Endodermal cell (in vitro differentiated cells): ENCODE measurements around the gene FRS2. TPM values are rescaled to one million over a fixed set of nuclear protein-coding genes. Genes with fewer than 3 reads are reported as not detected.

Source experiments
- DNase-seq: peaks from one replicate; pipeline ENCODE4 v3.0.0-alpha.2; 2017
- H3K27ac ChIP-seq: 2 replicates; pipeline ENCODE4 v1.5.1; 2013; ENCODE audit warnings: mild to moderate bottlenecking, low read depth, low read length, moderate library complexity
- H3K27me3 ChIP-seq: 2 replicates; pipeline ENCODE4 v1.6.1; 2013; ENCODE audit warnings: mild to moderate bottlenecking, low read length, moderate library complexity; ENCODE audit not compliant: insufficient read depth, control insufficient read depth, poor library complexity, severe bottlenecking
- H3K36me3 ChIP-seq: 2 replicates; pipeline ENCODE4 v1.7.0; 2013; ENCODE audit warnings: mild to moderate bottlenecking, low read length, moderate library complexity; ENCODE audit not compliant: control insufficient read depth, insufficient read depth
- H3K4me1 ChIP-seq: one replicate; pipeline ENCODE4 v1.7.0; 2013; ENCODE audit warnings: low read length; ENCODE audit not compliant: control insufficient read depth, insufficient read depth
- H3K4me3 ChIP-seq: 2 replicates; pipeline ENCODE4 v1.5.1; 2013; ENCODE audit warnings: mild to moderate bottlenecking, low read length, moderate library complexity
- H3K9ac ChIP-seq: 2 replicates; pipeline ENCODE4 v1.6.1; 2013; ENCODE audit warnings: mild to moderate bottlenecking, low read length, moderate library complexity; ENCODE audit not compliant: poor library complexity, severe bottlenecking; ENCODE audit errors: extremely low read depth
- H3K9me3 ChIP-seq: 2 replicates; pipeline ENCODE4 v1.6.1; 2013; ENCODE audit warnings: mild to moderate bottlenecking, low read length, moderate library complexity; ENCODE audit not compliant: control insufficient read depth
- H3K27ac Mint-ChIP-seq: 2 replicates; pipeline ENCODE4 v1.8.0; 2020; ENCODE audit warnings: mixed read lengths
- H3K27me3 Mint-ChIP-seq: 2 replicates; pipeline ENCODE4 v1.8.0; 2021; ENCODE audit warnings: mild to moderate bottlenecking, mixed read lengths; ENCODE audit not compliant: insufficient read depth
- H3K36me3 Mint-ChIP-seq: 2 replicates; pipeline ENCODE4 v1.8.0; 2020; ENCODE audit warnings: low read depth, mixed read lengths
- H3K4me1 Mint-ChIP-seq: 2 replicates; pipeline ENCODE4 v1.8.0; 2020; ENCODE audit warnings: mixed read lengths
- H3K4me3 Mint-ChIP-seq: 2 replicates; pipeline ENCODE4 v1.8.0; 2020; ENCODE audit warnings: mild to moderate bottlenecking, moderate library complexity, mixed read lengths
- H3K9me3 Mint-ChIP-seq: 2 replicates; pipeline ENCODE4 v1.8.0; 2020; ENCODE audit warnings: mild to moderate bottlenecking, mixed read lengths
- CTCF ChIP-seq: fragments of 200-600 bp; sonication (generic); conservative IDR thresholded peaks from 2 replicates; pipeline ENCODE4 v1.5.0; 2021; ENCODE audit warnings: antibody characterized with exemption, mild to moderate bottlenecking
- WGBS, 2 experiments: methylation state at CpG; one replicate each; pipeline versions ENCODE4 v1.1.5 to v1.1.7; 2013; ENCODE audit warnings: missing lambda C conversion rate in 2 of 2, mixed read lengths in 1 of 2; ENCODE audit not compliant: insufficient coverage in 1 of 2, insufficient read length in 1 of 2; 5-methylcytosine and 5-hydroxymethylcytosine counted together
- total RNA-seq, 2 donors: library from RNA; stranded (reverse); fragmentation: NEBNext Ultra II Directional in 1 of 2; extraction: Animal tissue kit (Norgen Biotek cat#: 25700) in 1 of 2; gene quantifications; 2 replicates in 1 of 2; 3 replicates in 1 of 2; pipeline ENCODE4 v1.2.1, GENCODE V29; 2021

FRS2 gene
- total RNA-seq, 2 donors from 2014 or later, result 63.1 to 65.8 TPM

GRCh38 chr12:69481133-69481532 lies 10.9 kb downstream of the FRS2 start:
- no peak for TF ChIP-seq CTCF
- peak overlapping the region; percentile 8 for H3K27ac Mint-ChIP-seq

GRCh38 chr12:69483700-69484099 lies 13.5 kb downstream of the FRS2 start:
- Mint-ChIP-seq H3K27me3 (no peaks in the 10 kb centered on the region), H3K4me1 (peaks cover 19% of the 10 kb centered on the region), H3K36me3 (peaks cover 33% of the 10 kb centered on the region), H3K27ac (no peak overlapping the region), H3K4me3 (no peak overlapping the region), H3K9me3 (peaks cover 17% of the 10 kb centered on the region)
- Histone ChIP-seq H3K27me3 (no peaks in the 10 kb centered on the region), H3K4me1 (no peaks in the 10 kb centered on the region), H3K4me3 (no peak overlapping the region), H3K36me3 (peaks cover 57% of the 10 kb centered on the region), H3K9ac (no peak overlapping the region), H3K27ac (no peak overlapping the region), H3K9me3 (peaks cover 40% of the 10 kb centered on the region)
- WGBS, 2 experiments, result no CpG with 5 or more reads among the region's 1 CpG
- no peak for DNase-seq
- TF ChIP-seq CTCF, result no peak

More at GRCh38 chr12:69481133-69481532, 10.9 kb downstream of the FRS2 start:
- no peak overlapping the region for H3K9ac ChIP-seq
- Mint-ChIP-seq H3K9me3 (peaks cover under 1% of the 10 kb centered on the region), H3K36me3 (peaks cover 9% of the 10 kb centered on the region), H3K27me3 (no peaks in the 10 kb centered on the region), H3K4me3 (no peak overlapping the region), H3K4me1 (peaks cover 22% of the 10 kb centered on the region)
- peaks cover 14% of the 10 kb centered on the region for H3K9me3 ChIP-seq
- no peak overlapping the region for H3K27ac ChIP-seq
- DNase-seq, result no peak
- no peaks in the 10 kb centered on the region for H3K27me3 ChIP-seq
- no peak overlapping the region for H3K4me3 ChIP-seq
- no peaks in the 10 kb centered on the region for H3K4me1 ChIP-seq
- H3K36me3 ChIP-seq, result peaks cover 31% of the 10 kb centered on the region

- H3K27ac ChIP-seq, result no peak overlapping the region
- WGBS, 2 experiments, result 67 to 100% methylated on average over 1 of the region's 2 CpGs
- H3K9ac ChIP-seq, result no peak overlapping the region
- peaks cover 42% of the 10 kb centered on the region for H3K9me3 ChIP-seq
- no peak overlapping the region for H3K4me3 Mint-ChIP-seq
- H3K4me3 ChIP-seq, result no peak overlapping the region
- H3K9me3 Mint-ChIP-seq, result peaks cover 17% of the 10 kb centered on the region
- H3K36me3 ChIP-seq, result peaks cover 57% of the 10 kb centered on the region
- no peak for DNase-seq
- peak overlapping the region; percentile 11 for H3K27ac Mint-ChIP-seq
- peaks cover 36% of the 10 kb centered on the region for H3K36me3 Mint-ChIP-seq
- no peaks in the 10 kb centered on the region for H3K27me3 ChIP-seq
- no peaks in the 10 kb centered on the region for H3K27me3 Mint-ChIP-seq
- H3K4me1 ChIP-seq, result no peaks in the 10 kb centered on the region
- peak; percentile 57 for TF ChIP-seq CTCF
- H3K4me1 Mint-ChIP-seq, result peaks cover 19% of the 10 kb centered on the region
Measured at GRCh38 chr12:69484428-69484827, 14.2 kb downstream of the FRS2 start.
